Renal cortex interstitium (tissue), 11 donors: Measurements from ENCODE around the gene PCYT1A. TPM values are rescaled to one million over a fixed set of nuclear protein-coding genes. Genes with fewer than 3 reads are reported as not detected.
"Not testable (repeated sequence)": the region's sequence is repeated elsewhere in the genome, so short reads cannot be mapped to it uniquely, and the experiment has no call there.

Source experiments
- DNase-seq, 11 donors: peaks; one replicate each; pipeline ENCODE4 v3.0.0-alpha.2; 2013; ENCODE audit warnings: low read depth in 9 of 11, low spot score in 4 of 11; ENCODE audit errors: extremely low read depth in 1 of 11
- polyA plus RNA-seq, 3 donors: library from polyadenylated mRNA; unstranded; fragments of 120-200 nt; gene quantifications; one replicate each; pipeline ENCODE4 v1.2.1, GENCODE V29; 2013; ENCODE audit not compliant: insufficient read length in 3 of 3

Gene PCYT1A
- polyA plus RNA-seq, 3 donors = 36.2 to 42.8 (median 37.8) TPM

DNA sequence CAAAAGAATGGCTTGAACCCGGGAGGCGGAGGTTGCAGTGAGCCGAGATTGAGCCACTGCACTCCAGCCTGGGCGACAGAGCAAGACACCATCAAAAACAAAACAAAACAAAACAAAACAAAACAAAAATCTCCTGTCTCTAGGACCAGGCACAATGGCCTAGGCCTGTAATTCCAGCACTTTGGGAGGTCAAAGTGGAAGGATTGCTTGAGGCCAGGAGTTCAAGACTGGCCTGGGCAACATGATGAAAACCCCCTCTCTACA is 103.4 kb downstream of the PCYT1A start:
- DNase-seq = not testable (repeated sequence)

DNA sequence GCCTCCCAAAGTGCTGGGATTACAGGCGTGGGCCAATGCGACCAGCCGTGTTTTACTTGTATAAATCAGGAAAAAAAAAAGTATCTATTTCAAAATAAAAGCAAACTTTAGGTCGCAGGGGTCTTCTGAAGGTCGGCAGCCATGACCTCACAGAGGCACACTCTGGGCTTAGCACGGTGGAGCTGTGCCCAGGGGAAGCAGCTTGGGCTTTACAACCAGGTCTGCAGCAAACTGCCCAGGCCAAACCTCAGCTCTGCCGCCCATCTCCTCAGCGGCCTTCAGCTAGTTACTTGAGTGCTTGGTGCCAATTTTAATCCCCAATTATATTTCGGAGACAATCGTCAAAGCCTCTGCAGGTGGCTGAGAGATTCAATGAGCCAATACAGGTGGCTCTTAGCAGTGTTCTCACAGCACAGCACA is 106.4 kb downstream of the PCYT1A start:
- no peak for DNase-seq

DNA sequence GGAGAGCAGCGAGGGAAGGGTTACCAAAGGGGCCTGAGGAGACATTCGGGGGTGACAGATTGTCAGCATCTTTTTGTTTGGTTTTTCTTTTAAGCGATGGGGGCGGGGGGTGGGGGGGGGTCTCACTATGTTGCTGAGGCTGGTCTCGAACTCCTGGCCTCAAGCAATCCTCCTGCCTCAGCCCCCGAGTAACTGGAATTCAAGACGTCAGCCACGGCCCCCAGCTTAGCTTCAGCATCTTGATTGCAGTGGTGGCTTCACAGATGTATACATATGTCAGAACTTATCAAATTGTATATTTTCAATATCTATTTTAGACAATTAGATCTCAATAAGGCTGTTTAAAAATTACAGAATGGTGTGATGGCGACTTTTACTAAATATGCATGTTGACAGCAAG is 107.2 kb downstream of the PCYT1A start:
- no peak for DNase-seq

Other genes starting within 250 kb of the PCYT1A start
- gene TFRC, start 205.6 kb downstream of the PCYT1A start, polyA plus RNA-seq = 10 to 100 TPM; 40.2 to 61.9 (median 41.6) TPM
- under 1 TPM in 1 of 3 donors, not detected in 2; 0.34 TPM for gene ZDHHC19, start 76.3 kb downstream of the PCYT1A start, polyA plus RNA-seq
- 10 to 100 TPM; 10.8 to 15.3 (median 11.5) TPM for gene SLC51A, start 71.2 kb downstream of the PCYT1A start, polyA plus RNA-seq
- gene DYNLT2B, start 30.5 kb upstream of the PCYT1A start, polyA plus RNA-seq = 10 to 100 TPM; 32.3 to 40.0 (median 36.3) TPM
- gene TM4SF19, start 50.7 kb upstream of the PCYT1A start, polyA plus RNA-seq = under 1 TPM in 1 of 3 donors, not detected in 2; 0.51 TPM
- gene UBXN7, start 144.7 kb upstream of the PCYT1A start, polyA plus RNA-seq = 10 to 100 TPM; 32.7 to 38.7 (median 34.3) TPM
- gene RNF168, start 216.0 kb upstream of the PCYT1A start, polyA plus RNA-seq = 10 to 100 TPM; 15.7 to 16.7 (median 16.6) TPM
- gene SMCO1, start 227.6 kb upstream of the PCYT1A start, polyA plus RNA-seq = not detected